ENCODE measurements around the gene CAMKV.

The CAMKV gene

DNA sequence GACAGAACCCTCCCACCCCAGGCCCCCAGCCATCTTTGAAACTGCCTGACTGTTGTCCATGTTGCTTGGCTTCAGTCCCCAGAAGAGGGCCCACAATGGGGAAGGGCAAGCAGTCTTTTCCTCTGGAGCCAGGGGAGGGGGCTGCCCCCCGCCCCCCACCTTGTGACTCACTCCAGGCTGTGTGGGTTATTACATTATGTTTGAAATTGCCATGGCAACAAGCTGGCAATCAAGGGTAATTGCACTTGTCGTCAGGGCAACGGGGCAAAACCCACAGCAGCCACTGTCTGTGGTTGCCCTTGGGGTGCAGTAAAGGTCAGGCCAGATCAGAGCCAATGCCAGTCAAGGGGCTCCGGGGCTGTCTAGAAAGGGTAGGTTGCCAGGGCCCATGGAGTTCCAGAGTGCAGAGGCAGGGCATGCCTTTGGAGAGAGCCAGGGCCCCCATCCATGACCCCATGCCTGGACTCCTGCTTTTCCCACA, 3.1 kb upstream of the CAMKV start:
- Histone ChIP-seq H3K27ac (replicated peaks) (no peak overlapping the region), H3K27me3 (ENCODE audit: insufficient read depth, poor library complexity, severe bottlenecking) (peaks cover 13% of the 10 kb centered on the region), H3K4me3 (replicated peaks; ENCODE audit: insufficient read depth, low read length) (no peak overlapping the region)
- DNase-seq (ENCODE audit: low read depth in 1 of 2, low spot score in 1 of 2): peak; percentile 27 to 28
- TF ChIP-seq, protein P1, sequence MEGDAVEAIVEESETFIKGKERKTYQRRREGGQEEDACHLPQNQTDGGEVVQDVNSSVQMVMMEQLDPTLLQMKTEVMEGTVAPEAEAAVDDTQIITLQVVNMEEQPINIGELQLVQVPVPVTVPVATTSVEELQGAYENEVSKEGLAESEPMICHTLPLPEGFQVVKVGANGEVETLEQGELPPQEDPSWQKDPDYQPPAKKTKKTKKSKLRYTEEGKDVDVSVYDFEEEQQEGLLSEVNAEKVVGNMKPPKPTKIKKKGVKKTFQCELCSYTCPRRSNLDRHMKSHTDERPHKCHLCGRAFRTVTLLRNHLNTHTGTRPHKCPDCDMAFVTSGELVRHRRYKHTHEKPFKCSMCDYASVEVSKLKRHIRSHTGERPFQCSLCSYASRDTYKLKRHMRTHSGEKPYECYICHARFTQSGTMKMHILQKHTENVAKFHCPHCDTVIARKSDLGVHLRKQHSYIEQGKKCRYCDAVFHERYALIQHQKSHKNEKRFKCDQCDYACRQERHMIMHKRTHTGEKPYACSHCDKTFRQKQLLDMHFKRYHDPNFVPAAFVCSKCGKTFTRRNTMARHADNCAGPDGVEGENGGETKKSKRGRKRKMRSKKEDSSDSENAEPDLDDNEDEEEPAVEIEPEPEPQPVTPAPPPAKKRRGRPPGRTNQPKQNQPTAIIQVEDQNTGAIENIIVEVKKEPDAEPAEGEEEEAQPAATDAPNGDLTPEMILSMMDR (IDR thresholded peaks at IDR 0.05; ENCODE audit: insufficient read depth, low read length): no peak
- TF ChIP-seq, protein P2, sequence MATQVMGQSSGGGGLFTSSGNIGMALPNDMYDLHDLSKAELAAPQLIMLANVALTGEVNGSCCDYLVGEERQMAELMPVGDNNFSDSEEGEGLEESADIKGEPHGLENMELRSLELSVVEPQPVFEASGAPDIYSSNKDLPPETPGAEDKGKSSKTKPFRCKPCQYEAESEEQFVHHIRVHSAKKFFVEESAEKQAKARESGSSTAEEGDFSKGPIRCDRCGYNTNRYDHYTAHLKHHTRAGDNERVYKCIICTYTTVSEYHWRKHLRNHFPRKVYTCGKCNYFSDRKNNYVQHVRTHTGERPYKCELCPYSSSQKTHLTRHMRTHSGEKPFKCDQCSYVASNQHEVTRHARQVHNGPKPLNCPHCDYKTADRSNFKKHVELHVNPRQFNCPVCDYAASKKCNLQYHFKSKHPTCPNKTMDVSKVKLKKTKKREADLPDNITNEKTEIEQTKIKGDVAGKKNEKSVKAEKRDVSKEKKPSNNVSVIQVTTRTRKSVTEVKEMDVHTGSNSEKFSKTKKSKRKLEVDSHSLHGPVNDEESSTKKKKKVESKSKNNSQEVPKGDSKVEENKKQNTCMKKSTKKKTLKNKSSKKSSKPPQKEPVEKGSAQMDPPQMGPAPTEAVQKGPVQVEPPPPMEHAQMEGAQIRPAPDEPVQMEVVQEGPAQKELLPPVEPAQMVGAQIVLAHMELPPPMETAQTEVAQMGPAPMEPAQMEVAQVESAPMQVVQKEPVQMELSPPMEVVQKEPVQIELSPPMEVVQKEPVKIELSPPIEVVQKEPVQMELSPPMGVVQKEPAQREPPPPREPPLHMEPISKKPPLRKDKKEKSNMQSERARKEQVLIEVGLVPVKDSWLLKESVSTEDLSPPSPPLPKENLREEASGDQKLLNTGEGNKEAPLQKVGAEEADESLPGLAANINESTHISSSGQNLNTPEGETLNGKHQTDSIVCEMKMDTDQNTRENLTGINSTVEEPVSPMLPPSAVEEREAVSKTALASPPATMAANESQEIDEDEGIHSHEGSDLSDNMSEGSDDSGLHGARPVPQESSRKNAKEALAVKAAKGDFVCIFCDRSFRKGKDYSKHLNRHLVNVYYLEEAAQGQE (IDR thresholded peaks at IDR 0.05; ENCODE audit: insufficient replicate concordance, low read depth): no peak
- TF ChIP-seq GABPA (IDR thresholded peaks at IDR 0.05; ENCODE audit: low read depth): no peak
- TF ChIP-seq SPI1 (IDR thresholded peaks at IDR 0.05; ENCODE audit: borderline replicate concordance, low read depth): no peak
- no peak for TF ChIP-seq POLR2AphosphoS5 (IDR thresholded peaks at IDR 0.05; ENCODE audit: low read depth)

DNA sequence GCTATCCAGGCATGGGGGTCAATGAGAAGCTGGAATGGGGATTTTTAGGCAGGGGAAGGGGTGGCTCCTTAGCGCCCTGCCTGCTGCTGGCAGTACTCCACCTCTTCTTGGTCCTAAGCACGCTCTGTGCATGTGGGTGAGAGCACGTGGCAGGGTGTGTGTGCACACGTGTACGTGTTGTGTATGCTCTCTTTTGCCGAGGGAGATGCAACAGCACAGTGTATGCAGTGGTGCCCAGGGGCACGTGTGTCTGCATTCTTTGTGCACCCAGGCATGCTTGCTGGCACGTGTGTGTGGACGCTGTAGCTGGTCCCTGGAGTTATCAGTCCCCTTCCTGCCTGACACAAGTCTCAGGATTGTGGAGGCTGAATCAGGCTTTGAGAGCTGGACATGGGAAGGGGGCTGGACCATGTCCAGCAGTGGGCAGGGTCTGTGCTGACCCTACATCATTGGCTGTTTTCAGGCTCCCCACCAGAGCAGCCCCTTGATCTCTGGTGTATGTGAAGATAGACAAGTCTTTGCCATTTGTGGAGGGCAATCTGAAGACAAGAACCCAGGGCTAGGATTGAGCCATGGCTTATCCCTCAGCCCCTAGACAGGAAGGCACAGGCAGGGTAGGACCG, 1.9 kb upstream of the CAMKV start:
- no peak overlapping the region for H3K4me3 ChIP-seq (replicated peaks; ENCODE audit: insufficient read depth, low read length)
- TF ChIP-seq, protein P2 (IDR thresholded peaks at IDR 0.05; ENCODE audit: insufficient replicate concordance, low read depth): no peak
- TF ChIP-seq, protein P1 (IDR thresholded peaks at IDR 0.05; ENCODE audit: insufficient read depth, low read length): no peak
- no peak for TF ChIP-seq SPI1 (IDR thresholded peaks at IDR 0.05; ENCODE audit: borderline replicate concordance, low read depth)
- TF ChIP-seq POLR2AphosphoS5 (IDR thresholded peaks at IDR 0.05; ENCODE audit: low read depth): no peak
- TF ChIP-seq GABPA (IDR thresholded peaks at IDR 0.05; ENCODE audit: low read depth): no peak
- no peak overlapping the region for H3K27ac ChIP-seq (replicated peaks)
- no peak for DNase-seq (ENCODE audit: low read depth in 1 of 2, low spot score in 1 of 2)
- H3K27me3 ChIP-seq (ENCODE audit: insufficient read depth, poor library complexity, severe bottlenecking): peaks cover 13% of the 10 kb centered on the region

DNA sequence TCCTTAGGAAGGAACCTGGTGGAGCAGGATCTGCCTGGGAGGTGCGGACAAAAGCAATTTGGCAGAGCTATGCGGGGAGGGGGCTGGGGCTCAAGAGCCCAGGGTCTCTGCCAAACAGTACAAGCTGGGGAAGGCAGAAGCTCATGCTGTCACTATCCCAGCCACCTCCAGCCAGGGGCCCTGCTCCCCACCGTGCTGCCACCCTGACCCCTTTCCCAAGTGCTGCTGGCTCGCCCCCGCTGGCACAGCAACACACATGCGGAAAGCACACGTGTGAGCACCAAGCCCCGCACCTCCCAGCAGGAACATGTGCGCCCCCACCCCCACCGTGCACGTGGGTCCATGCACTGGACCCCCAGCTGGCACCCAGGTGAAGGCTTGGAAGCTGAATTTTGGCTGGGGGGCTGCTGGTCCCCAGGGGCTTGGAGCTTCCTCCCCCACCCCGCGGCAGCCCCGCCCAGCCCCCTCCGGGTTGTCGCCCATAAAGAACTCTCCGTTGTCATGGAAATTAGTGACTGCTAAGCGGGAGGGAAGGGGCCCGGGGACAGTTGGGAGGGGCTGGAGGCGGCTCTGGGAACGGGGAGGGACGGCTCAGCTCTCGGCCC, 742 bp downstream of the CAMKV start:
- no peak overlapping the region for H3K27ac ChIP-seq (replicated peaks)
- H3K27me3 ChIP-seq (ENCODE audit: insufficient read depth, poor library complexity, severe bottlenecking): peaks cover 18% of the 10 kb centered on the region
- no peak for DNase-seq (ENCODE audit: low read depth in 1 of 2, low spot score in 1 of 2)
- TF ChIP-seq, protein P1 (IDR thresholded peaks at IDR 0.05; ENCODE audit: insufficient read depth, low read length): no peak
- no peak for TF ChIP-seq GABPA (IDR thresholded peaks at IDR 0.05; ENCODE audit: low read depth)
- no peak for TF ChIP-seq SPI1 (IDR thresholded peaks at IDR 0.05; ENCODE audit: borderline replicate concordance, low read depth)
- TF ChIP-seq, protein P2 (IDR thresholded peaks at IDR 0.05; ENCODE audit: insufficient replicate concordance, low read depth): no peak
- TF ChIP-seq POLR2AphosphoS5 (IDR thresholded peaks at IDR 0.05; ENCODE audit: low read depth): no peak
- peak overlapping the region; percentile 22 for H3K4me3 ChIP-seq (replicated peaks; ENCODE audit: insufficient read depth, low read length)
